BLaER1 (cell line): ENCODE measurements around the gene PGF.
"Not testable (repeated sequence)": the region's sequence is repeated elsewhere in the genome, so short reads cannot be mapped to it uniquely, and the experiment has no call there.

ENCODE experiments used
- H3K27ac ChIP-seq: shearing (Covaris generic); formaldehyde crosslinking; 2 replicates; pipeline ENCODE4 v1.8.1; 2022
- H3K27me3 ChIP-seq: shearing (Covaris generic); formaldehyde crosslinking; 2 replicates; pipeline ENCODE4 v1.8.1; 2022
- H3K36me3 ChIP-seq: shearing (Covaris generic); formaldehyde crosslinking; 2 replicates; pipeline ENCODE4 v1.8.1; 2022
- H3K4me1 ChIP-seq: shearing (Covaris generic); formaldehyde crosslinking; 2 replicates; pipeline ENCODE4 v1.8.1; 2022
- H3K4me2 ChIP-seq: shearing (Covaris generic); formaldehyde crosslinking; 2 replicates; pipeline ENCODE4 v1.8.1; 2022
- H3K4me3 ChIP-seq: shearing (Covaris generic); formaldehyde crosslinking; 2 replicates; pipeline ENCODE4 v1.8.1; 2022
- H3K9ac ChIP-seq: shearing (Covaris generic); formaldehyde crosslinking; 2 replicates; pipeline ENCODE4 v1.8.1; 2022
- H3K9me3 ChIP-seq: shearing (Covaris generic); formaldehyde crosslinking; 2 replicates; pipeline ENCODE4 v1.8.1; 2022
- H4K20me1 ChIP-seq: shearing (Covaris generic); formaldehyde crosslinking; 2 replicates; pipeline ENCODE4 v1.8.1; 2022
- Cebpa-rat ChIP-seq: shearing (Covaris generic); IDR thresholded peaks from 2 replicates; pipeline ENCODE4 v1.8.1; 2022

Gene PGF

GRCh38 chr14:74935360-74935680 lies 20.1 kb downstream of the PGF start:
- no peak for TF ChIP-seq Cebpa-rat
- no peaks in the 10 kb centered on the region for H3K36me3 ChIP-seq
- H3K4me1 ChIP-seq: peaks cover 100% of the 10 kb centered on the region
- H3K9me3 ChIP-seq: no peaks in the 10 kb centered on the region
- H4K20me1 ChIP-seq: no peaks in the 10 kb centered on the region
- no peaks in the 10 kb centered on the region for H3K27me3 ChIP-seq
- peak overlapping the region; percentile 59 for H3K4me3 ChIP-seq
- peak overlapping the region; percentile 75 for H3K9ac ChIP-seq
- peak overlapping the region; percentile 86 for H3K4me2 ChIP-seq
- H3K27ac ChIP-seq: peak overlapping the region; percentile 95

DNA sequence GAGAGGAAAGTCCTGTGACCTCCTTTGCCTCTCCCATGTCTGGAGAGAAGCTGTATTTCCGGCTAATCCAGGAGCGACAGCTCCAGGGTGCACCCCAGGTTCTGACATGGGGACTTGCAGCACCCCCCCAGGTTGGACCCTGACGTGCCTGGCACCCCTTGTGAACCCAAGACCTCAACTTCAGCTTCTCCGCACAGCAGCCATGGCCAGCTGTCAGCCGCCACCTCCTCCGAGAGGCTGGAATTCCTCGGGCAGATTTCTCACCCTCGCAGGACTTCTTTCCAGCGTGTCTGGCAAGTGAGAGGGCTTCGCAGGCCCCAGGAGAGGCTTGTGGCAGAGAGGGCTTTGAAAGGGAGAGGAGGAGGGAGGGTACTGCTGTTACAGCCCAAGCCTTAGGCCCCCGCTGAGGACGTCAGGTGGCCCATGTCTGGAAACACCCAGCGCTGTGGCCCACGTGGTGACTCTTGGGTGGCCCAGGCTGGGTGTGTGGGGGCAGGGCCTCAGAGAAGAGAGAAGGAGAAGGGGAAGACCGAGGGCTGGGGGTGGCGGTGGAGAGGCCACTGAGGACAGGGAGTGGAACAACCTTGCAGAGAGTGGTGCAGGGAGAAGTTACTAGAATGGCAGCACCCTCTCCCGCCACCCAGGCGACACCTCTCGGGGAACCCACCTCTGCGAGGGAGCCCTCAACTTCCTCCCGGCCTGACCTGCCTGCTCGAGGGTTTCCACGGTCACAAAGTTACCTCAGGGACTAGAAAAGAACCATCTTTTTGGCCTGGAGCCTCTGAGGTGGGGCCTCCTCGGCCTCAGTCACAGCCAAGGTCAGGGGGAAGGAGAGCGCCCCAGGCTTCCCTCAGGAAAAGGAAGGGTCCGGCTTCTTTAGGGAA lies 20.7 kb downstream of the PGF start:
- Histone ChIP-seq H3K4me2 (peak overlapping the region; percentile 86), H3K4me3 (peak overlapping the region; percentile 59), H3K9ac (peak overlapping the region; percentile 75), H3K27me3 (no peaks in the 10 kb centered on the region), H3K9me3 (no peaks in the 10 kb centered on the region), H3K27ac (peak overlapping the region; percentile 95), H3K4me1 (peaks cover 100% of the 10 kb centered on the region), H3K36me3 (no peaks in the 10 kb centered on the region), H4K20me1 (no peaks in the 10 kb centered on the region)
- TF ChIP-seq Cebpa-rat: no peak

- peak overlapping the region; percentile 95 for H3K27ac ChIP-seq
- peak overlapping the region; percentile 59 for H3K4me3 ChIP-seq
- H3K4me2 ChIP-seq: peak overlapping the region; percentile 86
- no peaks in the 10 kb centered on the region for H4K20me1 ChIP-seq
- no peaks in the 10 kb centered on the region for H3K36me3 ChIP-seq
- no peak for TF ChIP-seq Cebpa-rat
- no peaks in the 10 kb centered on the region for H3K27me3 ChIP-seq
- peak overlapping the region; percentile 75 for H3K9ac ChIP-seq
- peaks cover 100% of the 10 kb centered on the region for H3K4me1 ChIP-seq
- no peaks in the 10 kb centered on the region for H3K9me3 ChIP-seq
Observed at GRCh38 chr14:74934041-74934440, 21.4 kb downstream of the PGF start.

DNA sequence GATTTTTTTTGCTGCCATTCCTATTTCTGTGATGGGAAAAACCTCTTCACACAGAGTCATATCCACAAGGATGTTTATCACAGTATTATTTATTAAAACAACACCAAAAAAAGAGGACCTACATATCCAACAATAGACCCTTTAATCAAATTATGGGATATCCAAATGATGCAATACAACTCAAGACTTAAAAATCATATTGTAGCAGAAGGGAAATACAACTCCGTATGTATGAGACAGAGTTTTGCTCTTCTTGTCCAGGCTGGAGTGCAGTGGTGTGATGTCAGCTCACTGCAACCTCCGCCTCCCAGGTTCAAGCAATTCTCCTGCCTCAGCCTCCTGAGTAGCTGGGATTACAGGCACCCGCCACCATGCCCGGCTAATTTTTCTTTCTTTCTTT lies 22.5 kb downstream of the PGF start:
- Histone ChIP-seq H3K4me3 (peak overlapping the region; percentile 52), H3K4me2 (peak overlapping the region; percentile 86), H3K9ac (peak overlapping the region; percentile 80), H3K27ac (peak overlapping the region; percentile 95), H3K4me1 (peaks cover 94% of the 10 kb centered on the region)
- not testable (repeated sequence) for H3K36me3 ChIP-seq, H3K9me3 ChIP-seq, H3K27me3 ChIP-seq, H4K20me1 ChIP-seq

GRCh38 chr14:74932401-74932901 lies 22.9 kb downstream of the PGF start:
- Histone ChIP-seq H3K4me3 (peak overlapping the region; percentile 52), H3K27me3 (no peaks in the 10 kb centered on the region), H3K9me3 (no peaks in the 10 kb centered on the region), H3K4me1 (peaks cover 90% of the 10 kb centered on the region), H3K27ac (peak overlapping the region; percentile 95), H3K4me2 (peak overlapping the region; percentile 86), H3K36me3 (no peaks in the 10 kb centered on the region), H3K9ac (peak overlapping the region; percentile 80), H4K20me1 (no peaks in the 10 kb centered on the region)
- no peak for TF ChIP-seq Cebpa-rat

DNA sequence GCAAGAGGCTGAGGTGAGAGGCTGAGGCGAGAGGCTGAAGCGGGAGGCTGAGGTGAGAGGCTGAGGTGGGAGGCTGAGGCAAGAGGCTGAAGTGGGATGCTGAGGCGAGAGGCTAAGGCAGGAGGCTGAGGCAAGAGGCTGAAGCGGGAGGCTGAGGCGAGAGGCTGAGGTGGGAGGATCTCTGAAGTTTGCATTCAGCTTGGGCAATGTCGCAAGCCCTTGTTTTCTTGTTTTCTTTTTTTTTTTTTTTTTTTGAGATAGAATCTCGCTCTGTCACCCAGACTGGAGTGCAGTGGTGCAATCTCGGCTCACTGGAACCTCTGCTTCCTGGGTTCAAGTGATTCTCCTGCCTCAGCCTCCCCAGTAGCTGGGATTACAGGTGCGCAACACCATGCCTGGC lies 23.7 kb downstream of the PGF start:
- Histone ChIP-seq H3K4me2 (peak overlapping the region; percentile 86), H3K9ac (peak overlapping the region; percentile 80; the same call in 1 of the 2 replicates), H3K27ac (peak overlapping the region; percentile 95), H3K4me1 (peaks cover 83% of the 10 kb centered on the region)
- H3K4me3 ChIP-seq, H4K20me1 ChIP-seq, H3K9me3 ChIP-seq, H3K27me3 ChIP-seq, H3K36me3 ChIP-seq: not testable (repeated sequence)

GRCh38 chr14:74929242-74929641 lies 26.2 kb downstream of the PGF start:
- peak; percentile 73 for TF ChIP-seq Cebpa-rat
- peaks cover 58% of the 10 kb centered on the region for H3K4me1 ChIP-seq
- H3K9ac ChIP-seq: no peak overlapping the region
- H3K27me3 ChIP-seq: no peaks in the 10 kb centered on the region
- no peak overlapping the region for H3K4me3 ChIP-seq
- H3K9me3 ChIP-seq: no peaks in the 10 kb centered on the region
- no peaks in the 10 kb centered on the region for H4K20me1 ChIP-seq
- H3K27ac ChIP-seq: peak overlapping the region; percentile 14; the same call in 1 of the 2 replicates
- H3K36me3 ChIP-seq: no peaks in the 10 kb centered on the region
- peak overlapping the region; percentile 86 for H3K4me2 ChIP-seq

GRCh38 chr14:74927225-74927624 lies 28.2 kb downstream of the PGF start:
- Histone ChIP-seq H3K9ac (no peak overlapping the region), H3K27me3 (no peaks in the 10 kb centered on the region), H3K9me3 (no peaks in the 10 kb centered on the region), H3K4me3 (no peak overlapping the region), H3K27ac (no peak overlapping the region), H3K36me3 (no peaks in the 10 kb centered on the region), H3K4me1 (peaks cover 51% of the 10 kb centered on the region), H4K20me1 (no peaks in the 10 kb centered on the region), H3K4me2 (no peak overlapping the region)
- TF ChIP-seq Cebpa-rat: no peak

GRCh38 chr14:74924061-74924460 lies 31.3 kb downstream of the PGF start:
- Histone ChIP-seq H3K4me1 (peaks cover 23% of the 10 kb centered on the region), H3K4me2 (no peak overlapping the region), H3K27ac (no peak overlapping the region), H3K36me3 (peaks cover 11% of the 10 kb centered on the region), H3K27me3 (no peaks in the 10 kb centered on the region), H4K20me1 (no peaks in the 10 kb centered on the region), H3K4me3 (no peak overlapping the region), H3K9me3 (no peaks in the 10 kb centered on the region), H3K9ac (no peak overlapping the region)
- TF ChIP-seq Cebpa-rat: no peak

GRCh38 chr14:74922752-74923401 lies 32.5 kb downstream of the PGF start, which contains the start of gene RPS6KL1:
RPS6KL1 (minus strand) TSS chr14:74923260; CDS start chr14:74921541, 1,719 bp downstream.
- Histone ChIP-seq H3K27ac (peak within 1 kb of the TSS; percentile 92), H3K36me3 (peaks cover 19% of the 10 kb centered on the region), H3K4me1 (peaks cover 17% of the 10 kb centered on the region), H4K20me1 (no peaks in the 10 kb centered on the region), H3K9ac (peak within 1 kb of the TSS; percentile 89), H3K4me3 (peak within 1 kb of the TSS; percentile 90), H3K9me3 (no peaks in the 10 kb centered on the region), H3K4me2 (peak within 1 kb of the TSS; percentile 94), H3K27me3 (no peaks in the 10 kb centered on the region)
- no peak for TF ChIP-seq Cebpa-rat
